RKO (cell line): ENCODE results near the gene CENPP.
"Not testable (repeated sequence)": the region's sequence is repeated elsewhere in the genome, so short reads cannot be mapped to it uniquely, and the experiment has no call there.

Experiments used
- DNase-seq: peaks from one replicate; pipeline ENCODE4 v3.0.0-alpha.2; 2016; ENCODE audit warnings: low spot score

CENPP gene

DNA sequence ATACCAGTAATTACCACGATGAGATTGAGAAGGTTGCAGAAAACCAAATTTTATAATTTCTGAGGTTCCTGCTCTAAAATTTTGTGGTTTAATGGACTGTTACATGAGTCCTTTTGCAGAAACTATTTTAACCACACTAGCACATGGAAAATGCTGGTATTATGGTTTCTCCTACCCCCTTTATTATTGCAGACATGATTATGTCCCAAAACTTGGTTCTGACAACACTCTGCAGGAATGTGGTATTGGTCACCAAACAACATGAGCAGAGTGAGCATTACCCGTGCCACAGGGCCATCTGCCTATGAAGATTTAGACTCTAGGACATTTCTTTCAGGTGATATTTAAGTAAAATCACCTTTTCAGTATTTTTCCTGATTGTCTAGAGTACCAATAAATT lies 212.8 kb downstream of the CENPP start:
- DNase-seq, result no peak

DNA sequence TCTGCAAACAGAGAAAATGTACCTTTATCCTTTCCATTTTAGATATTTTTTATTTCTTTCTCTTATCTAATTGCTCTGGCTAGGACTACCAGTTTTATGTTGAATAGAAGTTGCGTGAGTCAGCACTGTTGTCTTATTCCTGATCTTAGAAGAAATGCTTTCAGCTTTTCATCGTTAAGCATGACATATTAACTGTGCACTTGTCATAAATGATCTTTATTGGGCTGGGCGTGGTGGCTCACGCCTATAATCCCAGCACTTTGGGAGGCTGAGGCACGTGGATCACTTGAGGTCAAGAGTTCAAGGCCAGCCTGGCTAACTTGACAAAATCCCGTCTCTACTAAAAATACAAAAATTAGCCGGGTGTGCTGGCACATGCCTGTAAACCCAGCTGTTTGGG lies 218.2 kb downstream of the CENPP start:
- DNase-seq, result no peak

DNA sequence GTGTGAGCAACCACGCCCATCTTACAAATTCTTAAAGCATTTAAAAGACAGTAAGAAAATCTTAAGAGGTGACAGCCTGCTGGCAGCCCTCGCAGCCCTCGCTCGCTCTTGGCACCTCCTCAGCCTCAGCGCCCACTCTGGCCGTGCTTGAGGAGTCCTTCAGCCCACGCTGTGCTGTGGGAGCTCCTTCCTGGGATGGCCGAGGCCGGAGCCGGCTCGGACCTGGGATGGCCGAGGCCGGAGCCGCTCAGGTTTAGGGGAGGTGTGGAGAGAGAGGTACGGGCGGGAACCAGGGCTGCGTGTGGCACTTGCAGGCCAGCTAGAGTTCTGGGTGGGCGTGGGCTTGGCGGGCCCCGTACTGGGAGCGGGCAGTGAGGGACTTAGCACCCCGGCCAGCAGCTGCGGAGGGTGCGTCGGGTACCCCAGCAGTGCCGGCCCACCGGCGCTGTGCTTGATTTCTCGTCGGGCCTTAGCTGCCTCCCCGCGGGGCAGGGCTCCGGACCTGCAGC lies 219.3 kb downstream of the CENPP start:
- DNase-seq, result no peak

DNA sequence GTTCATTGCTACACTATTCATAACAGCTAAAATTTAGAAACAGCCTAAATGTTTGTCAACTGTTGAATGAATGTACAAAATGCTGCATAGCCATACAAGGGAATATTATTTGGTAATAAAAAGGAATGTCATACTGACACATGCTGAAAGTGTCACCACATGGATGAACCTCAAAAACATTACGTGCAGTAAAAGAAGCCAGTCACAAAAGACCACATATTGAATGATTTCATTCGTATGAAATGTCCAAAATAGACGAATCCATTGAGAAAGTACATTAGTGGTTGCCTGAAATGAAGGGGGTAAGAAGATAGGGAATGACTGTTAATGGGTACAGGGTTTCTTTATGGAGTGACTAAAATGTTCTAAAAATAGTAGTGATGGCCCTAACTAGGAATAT lies 221.6 kb downstream of the CENPP start:
- no peak for DNase-seq

DNA sequence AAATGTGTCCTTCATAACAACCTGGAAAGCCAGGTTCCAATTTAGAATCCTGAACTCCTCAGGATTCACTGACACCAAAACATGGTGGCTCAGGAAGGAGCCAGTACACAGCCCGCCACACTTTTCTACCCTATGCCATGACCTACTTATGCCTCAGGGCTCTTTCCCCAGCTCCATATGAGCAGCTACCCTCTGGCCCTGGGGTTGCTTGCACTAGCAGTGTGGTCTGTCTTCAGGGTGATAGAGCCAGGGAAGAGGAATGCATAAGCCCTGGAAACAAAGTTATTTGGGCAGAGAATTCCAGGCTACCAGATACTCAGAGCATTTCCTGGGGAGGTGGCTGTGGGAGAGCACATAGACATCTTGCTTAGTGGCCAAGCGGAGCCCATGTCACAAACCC lies 225.0 kb downstream of the CENPP start:
- DNase-seq, result no peak

DNA sequence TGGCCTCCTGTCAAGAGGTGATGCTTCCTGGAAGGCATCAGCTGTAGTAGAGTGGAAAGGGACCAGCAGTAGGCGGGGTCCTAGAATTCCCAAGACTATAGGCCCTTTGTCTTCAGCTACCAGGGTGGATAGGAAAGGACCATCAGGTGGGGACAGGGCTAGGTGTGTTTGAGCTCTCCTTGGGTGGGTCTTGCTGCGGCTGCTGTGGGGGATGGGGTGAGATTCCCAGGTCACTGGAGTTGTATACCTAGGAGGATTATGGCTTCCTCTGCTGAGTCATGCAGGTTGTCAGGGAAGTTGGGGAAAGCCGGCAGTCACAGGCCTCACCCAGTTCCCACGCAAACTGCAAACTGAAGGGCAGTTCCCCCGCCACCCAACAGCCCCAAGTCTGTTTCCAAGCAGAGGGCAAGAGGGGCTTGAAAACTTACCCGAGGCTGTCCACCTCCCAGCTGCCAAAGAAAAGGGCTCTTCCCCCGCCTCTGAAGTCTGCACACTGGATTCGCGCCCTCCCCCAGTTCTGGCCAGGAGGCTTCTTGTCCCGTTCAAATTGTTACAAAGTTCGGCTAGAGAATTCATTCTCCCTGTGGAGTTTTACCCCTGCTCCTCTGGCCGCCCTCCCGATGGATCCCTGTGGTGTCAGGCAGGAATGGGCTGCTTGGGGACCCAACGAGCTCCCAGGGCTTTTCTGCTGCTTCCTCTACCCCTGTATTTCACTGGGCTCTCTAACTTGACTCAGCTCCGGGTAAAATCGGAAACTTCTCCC lies 233.0 kb downstream of the CENPP start:
- DNase-seq, result no peak

DNA sequence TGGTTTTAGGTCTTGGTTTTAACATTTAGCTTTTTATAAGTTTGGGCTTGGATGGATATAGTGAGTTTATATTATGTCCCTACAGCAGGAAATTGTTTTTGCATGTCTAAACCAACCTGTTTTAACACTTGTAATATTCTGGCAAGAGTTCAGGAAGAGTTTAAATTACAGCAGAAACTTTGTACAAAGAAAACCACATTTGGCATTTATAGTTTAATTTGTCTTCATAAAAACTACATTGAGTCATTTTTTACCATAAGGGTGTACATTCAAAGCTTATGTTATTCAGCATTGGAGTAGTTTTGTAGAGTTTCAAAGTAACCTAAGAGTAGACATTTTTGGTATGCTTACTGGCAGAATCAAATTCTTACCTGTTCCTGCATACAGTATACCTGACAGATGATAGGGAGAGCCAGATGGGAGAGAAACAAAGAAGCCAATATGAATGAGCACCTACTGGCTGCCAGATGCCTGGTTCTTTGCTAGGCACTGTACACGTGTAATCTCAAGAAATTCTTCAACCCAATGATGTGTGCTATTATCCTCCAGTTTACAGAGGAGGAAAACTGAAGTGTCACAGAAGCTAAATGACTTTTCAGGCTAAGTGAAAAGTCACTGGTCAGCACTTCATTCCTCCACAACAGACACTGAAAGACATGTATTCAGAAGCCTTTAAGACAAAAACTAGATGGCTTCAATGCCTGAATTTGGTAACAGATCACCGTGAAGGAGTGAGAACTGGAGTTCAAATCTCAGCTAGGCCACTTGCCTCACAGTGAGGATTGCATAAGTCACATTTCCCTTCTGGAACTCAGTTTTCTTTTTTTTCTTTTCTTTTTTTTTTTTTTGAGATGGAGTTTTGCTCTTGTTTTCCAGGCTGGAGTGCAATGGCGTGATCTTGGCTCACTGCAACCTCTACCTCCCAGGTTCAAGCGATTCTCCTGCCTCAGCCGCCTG lies 235.9 kb downstream of the CENPP start:
- DNase-seq, result no peak

DNA sequence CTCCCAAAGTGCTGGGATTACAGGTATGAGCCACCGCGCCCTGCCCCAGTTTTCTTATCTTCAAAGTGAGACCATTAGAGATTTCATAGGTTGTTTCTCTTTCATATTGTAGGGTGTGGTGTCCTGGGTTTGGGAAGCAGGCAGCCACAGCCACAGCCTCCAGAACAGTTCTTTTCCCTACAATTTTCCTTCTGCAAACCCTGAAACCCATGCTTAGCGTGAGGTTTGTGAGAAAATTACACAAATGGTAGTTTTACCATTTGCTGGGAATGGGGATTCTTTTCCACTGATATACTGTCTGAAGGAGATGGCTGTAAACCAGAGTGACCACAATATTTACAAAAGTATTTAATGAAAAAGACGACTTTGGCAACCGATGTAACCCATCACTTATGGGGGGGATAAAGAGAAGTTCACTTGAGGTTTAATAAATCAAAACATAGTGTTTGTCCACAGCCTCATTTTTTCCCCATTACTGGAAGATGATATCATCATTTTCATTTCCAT lies 236.8 kb downstream of the CENPP start:
- DNase-seq, result no peak

DNA sequence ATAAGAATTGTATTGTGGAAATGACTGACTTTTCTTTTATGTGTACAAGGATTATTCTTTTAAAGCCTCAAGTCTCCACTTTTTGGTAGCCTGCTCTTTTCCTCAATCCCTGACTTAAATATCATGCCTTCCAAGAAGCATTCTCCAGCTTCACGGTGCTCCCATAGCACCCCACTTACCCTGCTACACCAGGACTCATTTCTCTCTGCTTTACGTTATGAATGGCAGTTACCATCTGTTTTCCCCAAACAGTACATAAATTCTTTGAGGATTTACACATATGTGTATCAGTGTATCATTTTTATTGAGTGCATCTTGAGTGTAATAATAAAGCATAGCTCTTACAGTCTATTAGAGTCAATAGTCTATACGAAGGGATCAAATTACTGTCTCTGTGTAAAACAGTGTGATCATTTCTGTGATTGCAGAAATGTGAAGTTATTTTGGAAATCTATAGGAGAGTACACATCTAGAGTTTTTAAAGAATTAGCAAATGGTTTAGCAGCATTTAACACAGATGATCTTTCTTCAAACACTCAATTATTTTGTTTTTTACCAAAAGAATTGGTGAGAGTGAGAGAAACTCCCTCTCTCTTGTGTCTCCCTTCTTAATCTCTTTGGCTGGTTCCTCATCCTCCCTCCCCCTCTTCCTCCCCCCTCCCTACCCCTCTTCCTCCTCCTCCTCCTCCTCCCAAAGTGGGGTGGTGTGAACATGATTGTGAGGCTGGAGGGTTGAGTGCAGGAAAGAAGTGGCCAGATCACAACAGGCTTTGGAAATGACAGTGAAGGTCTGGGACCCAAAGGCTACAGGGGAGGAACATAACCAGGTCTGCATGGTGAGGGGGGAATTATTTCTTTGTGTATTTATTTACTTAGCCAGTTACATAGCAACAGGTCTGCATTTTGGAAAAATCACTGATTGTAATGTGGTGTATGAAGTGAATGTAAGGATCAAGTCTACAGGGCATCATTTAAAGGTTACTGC lies 237.7 kb downstream of the CENPP start:
- no peak for DNase-seq

DNA sequence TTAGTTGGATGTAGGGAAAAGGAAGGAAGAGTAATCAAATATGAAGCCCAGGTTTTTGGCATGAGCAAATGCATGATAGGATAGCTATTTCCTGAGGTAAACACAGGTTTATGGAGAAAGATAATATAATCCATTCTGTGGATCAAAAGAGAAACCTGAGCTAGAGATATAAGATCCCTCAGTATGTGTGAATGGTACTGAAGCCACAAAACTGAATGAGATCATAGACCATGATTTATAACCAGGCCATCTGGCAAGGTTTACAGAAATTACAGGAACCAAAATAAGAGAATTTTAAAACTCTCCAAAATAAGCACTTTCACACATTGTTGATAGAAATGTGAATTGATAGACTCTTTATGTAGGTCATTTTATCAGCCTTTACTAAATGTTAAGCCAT lies 238.8 kb downstream of the CENPP start:
- DNase-seq, result no peak

DNA sequence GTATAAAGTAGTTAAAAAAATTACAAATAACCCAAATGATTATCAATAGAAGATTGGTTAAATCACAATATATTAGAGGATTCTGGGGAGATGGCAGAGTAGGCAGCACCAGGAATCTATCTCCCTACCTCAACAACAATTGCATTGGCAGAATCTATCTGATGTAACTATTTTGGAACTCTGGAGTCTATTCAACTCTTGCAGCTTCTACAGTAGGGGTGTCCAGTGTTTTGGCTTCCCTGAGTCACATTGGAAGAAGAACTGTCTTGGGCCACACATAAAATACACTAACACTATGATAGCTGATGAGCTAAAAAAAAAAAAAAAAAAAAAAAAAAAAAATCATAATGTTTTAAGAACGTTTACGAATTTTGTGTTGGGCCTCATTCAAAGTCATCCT lies 239.2 kb downstream of the CENPP start:
- DNase-seq, result no peak

DNA sequence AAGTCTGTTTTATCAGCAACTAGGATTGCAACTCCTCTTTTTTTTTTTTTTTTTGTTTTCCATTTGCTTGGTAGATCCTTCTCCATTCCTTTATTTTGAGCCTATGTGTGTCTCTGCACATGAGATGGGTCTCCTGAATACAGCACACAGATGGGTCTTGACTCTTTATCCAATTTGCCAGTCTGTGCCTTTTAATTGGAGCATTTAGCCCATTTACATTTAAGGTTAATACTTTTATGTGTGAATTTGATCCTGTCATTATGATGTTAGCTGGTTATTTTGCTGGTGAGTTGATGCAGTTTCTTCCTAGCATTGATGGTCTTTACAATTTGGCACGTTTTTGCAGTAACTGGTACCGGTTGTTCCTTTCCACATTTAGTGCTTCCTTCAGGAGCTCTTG lies 246.1 kb downstream of the CENPP start:
- DNase-seq, result not testable (repeated sequence)

DNA sequence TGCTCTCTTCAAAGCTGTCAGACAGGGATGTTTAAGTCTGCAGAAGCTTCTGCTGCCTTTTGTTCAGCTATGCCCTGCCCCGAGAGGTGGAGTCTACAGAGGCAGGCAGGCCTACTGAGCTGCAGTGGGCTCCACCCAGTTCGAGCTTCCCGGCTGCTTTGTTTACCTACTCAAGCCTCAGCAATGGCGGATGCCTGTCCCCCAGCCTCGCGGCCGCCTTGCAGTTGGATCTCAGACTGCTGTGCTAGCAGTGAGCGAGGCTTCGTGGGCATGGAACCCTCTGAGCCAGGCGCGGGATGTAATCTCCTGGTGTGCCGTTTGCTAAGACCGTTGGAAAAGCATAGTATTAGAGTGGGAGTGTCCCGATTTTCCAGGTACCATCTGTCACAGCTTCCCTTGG lies 247.9 kb downstream of the CENPP start:
- DNase-seq, result not testable (repeated sequence)

DNA sequence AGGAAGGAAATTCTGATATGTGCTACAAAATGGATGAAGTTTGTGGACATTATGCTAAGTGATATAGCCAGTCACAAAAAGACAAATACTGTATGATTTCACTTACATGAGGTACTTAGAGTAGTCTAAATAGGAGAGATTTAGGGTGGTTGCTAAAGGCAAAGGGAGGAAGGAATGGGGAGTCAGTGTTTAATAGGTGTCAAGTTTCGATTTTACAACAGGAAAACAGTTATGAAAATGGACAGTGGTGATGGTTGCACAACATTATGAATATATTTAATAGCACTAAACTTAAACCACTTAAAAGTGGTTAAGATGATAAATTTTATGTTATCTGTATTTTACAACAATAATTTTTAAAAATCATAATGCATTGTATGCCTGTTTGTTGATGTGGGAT lies 250.4 kb downstream of the CENPP start:
- no peak for DNase-seq

DNA sequence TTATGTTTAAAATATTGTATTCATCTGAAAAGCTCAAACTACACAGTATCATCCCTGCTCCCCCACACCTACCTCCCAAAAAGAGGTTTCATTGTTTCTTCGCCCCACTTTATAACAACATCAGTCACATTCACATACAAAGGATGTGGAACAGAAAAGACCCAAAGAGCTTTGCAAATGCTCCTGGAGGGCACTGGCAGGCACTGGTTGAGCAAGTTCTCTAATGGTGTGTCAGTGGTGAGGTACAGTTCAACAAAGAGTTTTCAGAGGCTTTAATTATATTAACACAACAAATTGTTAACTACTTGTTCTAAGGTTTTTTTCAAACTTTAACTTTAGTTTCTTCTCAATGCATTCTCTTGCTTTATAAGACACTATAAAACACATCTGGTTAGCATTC lies 264.2 kb downstream of the CENPP start:
- DNase-seq, result no peak

DNA sequence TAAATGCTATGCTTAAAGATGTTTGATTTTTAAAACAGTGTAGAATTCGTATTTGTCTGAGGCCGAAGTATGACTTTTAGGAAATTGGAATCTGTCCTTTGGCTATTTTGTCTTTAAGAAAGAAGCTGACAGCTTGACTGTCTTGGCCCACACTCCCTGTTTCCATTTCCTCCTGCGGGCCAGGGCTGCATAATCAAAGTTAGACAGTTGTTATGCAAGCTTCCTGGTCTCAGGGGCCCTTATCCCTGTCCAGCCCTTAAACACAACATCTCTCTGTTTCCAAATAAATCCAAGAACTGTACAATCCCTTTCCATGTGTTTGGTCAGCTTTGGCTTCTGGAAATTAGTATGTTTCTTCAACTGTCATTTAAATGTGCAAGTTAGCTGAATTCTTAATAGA lies 264.6 kb downstream of the CENPP start:
- no peak for DNase-seq

DNA sequence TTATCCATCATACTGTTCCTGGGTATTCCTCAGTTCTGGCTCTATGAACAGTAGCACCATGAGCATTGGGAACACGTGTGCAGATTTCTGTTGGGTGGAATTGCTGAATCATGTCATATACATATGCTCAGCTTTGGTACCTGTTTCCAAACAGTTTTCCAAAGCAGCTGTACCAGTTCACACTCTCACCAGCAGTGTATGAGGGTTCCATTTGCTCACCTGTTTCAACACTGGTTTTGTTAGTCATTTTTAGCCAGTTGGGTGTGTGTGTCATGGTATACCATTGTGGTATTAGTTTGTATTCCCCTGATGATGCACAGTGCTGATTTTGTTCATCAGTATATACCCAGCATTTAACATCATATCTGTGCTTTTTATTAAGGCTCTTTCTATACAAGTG lies 266.8 kb downstream of the CENPP start:
- no peak for DNase-seq

DNA sequence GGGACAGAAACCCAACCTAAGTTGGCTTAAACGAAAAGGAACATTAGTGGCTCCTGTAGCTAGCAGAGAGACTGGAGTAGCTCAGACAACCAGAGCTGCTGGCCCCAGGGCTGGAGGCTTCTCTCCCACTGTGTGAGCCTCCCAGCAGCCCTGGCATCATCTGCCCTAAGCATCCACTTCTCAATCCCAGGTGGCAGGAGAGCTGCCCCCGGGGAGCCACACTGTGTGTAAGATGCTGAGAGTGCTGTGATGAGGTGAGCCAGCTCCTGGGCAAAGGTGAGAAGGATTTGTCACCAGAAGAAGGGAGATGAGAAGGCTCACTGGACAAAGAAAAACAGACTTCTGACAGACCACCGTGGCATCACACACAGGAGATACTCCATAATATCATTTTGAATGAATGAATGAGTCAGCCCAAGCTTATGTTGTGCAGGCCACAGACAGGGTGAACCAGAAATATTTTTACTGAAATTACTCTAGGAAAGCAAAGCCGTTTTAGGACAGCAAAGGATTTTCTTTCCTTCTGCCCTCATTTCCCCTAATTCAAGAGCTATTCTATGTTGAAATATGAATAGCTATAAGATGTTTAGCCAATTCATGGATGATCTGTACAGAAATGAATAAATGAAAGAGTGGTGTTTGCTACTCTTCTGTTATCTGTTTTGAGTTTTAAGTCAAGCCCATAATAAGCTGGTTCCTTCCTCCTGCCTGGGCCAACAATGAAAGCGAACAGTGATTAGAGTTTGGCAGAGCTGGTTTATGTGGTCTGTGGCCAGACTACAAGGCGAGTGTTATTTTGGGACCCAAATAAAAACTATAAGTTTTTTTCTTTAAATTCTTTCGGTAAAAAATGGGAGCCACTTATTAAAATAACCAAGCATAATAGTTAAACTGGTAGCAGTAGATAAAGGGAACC lies 267.5 kb downstream of the CENPP start:
- DNase-seq, result no peak

DNA sequence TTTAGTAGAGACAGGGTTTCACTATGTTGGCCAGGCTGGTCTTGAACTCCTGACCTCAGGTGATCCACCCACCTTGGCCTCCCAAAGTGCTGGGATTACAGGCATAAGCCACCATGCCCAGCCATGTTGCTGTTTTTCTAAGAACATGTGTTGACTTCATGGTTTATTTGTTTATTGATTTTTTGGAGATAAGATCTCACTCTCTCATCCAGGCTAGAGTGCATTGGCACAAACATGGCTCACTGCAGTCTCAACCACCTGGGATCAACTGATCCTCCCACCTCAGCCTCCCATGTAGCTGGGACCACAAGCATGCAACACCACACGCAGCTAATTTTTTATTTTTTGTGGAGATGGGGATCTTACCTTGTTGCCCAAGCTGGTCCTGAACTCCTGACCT lies 269.3 kb downstream of the CENPP start:
- not testable (repeated sequence) for DNase-seq

DNA sequence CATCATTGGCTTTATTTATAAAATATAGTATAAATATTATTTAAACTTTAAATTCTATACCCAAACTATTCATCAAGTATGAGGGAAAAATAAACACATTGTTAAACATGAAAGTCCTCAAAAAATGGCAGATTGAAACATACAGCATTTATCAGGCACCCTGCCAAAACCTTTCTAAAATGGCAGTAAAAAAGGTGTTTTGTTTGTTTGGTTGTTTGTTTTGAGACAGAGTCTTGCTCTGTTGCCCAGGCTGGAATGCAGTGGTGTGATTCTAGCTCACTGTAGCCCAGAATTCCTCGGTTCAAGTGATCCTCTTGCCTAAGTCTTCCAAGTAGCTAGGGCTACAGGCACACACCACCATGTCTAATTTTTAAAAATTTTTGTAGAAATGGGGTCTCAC lies 270.2 kb downstream of the CENPP start:
- DNase-seq, result no peak

DNA sequence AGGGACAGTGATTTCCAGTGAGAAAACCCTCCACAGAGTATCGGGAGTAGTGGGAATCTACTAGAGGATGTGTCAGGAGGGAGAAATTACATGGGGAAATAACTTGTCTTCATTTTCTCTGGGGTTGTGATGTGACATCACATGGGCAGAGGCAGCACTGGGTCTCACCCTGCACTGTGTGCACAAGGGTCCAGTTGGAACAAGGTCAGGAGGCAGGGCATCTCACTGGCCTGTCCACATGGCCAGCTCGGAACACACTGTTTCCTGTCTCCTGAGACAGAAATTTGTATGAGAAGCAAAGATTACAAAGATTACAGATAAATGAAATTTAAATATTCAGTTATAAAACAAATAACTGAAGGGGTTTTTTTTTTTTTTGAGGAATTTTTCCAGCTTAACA lies 272.6 kb downstream of the CENPP start:
- no peak for DNase-seq
